GM19351 (cell line): ENCODE results near the gene TBC1D5.
"Not testable (repeated sequence)": the region's sequence is repeated elsewhere in the genome, so short reads cannot be mapped to it uniquely, and the experiment has no call there.

ENCODE experiments used
- ATAC-seq: cut with Tn5 transposase; IDR thresholded peaks from one replicate; pipeline ENCODE4 v1.9.1; 2021; ENCODE audit warnings: mild to moderate bottlenecking, moderate library complexity; ENCODE audit not compliant: unreplicated experiment

The TBC1D5 gene

DNA sequence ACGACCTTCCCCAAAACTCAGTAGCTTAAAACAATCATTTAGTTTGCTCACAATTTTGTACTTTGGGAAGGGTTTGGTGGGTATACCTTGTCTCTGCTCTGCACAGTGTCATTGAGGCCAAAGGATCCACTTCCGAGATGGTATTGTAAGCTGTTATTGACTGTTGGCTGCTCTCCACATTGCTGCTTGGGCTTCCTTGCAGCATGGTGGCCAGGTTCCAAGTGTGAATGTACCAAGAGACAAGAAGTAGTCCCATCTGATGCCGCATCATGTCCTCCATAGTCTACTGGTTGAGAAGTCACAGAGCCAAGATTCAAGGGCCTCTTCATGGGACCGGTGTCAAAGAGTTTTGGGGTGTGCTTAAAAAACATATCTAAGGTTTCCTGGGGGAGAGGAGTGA lies 589.2 kb downstream of the TBC1D5 start:
- ATAC-seq = no peak

DNA sequence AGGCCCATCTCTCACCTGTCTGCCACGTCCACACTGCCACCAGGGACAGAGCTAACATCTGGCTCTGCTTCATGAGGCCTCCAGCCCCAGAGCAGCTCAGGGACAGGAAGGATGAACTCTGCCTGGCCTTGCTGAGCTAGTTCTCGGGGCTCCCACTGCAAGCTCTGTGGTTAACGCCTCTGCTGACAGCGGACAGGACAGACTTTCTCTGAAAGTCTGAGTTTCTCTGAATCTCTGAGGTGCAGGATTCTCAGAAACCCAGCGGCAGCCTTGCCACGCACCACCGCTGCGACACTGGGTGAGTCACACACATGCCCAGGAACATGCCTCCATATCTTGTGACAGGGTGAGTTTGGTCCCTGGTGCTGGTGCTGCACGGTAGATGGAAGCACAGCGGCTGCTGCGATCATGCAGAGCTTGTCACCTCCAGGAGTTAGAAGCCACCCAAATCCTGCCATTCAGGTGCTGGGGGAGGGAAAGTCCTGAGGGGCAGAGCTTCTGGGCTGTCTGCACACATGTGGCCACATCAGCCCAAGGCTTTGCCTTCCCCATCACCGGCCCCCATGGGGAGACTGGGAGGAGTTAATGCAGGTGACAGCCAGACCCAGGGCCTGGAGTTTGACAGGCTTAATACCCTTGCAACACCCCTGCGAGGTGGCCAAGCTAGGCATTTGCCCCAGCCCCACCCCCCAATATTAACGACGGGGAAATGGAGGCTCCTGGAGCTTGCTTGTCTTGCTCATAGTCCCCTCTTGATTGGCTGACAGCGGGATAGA lies 590.6 kb downstream of the TBC1D5 start:
- peak; percentile 97 for ATAC-seq

DNA sequence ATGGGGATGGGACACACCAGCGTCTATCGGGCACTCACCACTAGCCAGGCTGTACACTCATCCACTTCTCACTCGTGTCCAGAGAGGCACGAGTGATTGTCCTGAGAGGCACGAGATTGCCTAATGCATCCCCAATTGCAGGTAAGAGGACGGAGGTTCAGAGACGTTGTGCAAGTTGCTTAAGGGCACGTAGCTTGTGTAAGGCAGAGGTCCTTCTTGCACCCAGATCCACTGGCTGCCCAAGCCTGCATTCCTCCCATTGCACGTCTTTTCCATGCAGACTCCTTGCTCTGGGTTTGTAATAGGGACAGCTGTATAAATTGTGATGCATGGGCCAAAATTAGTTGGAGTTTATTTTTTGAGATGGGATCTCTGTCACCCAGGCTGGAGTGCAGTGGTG lies 593.4 kb downstream of the TBC1D5 start:
- no peak for ATAC-seq

GRCh38 chr3:17144665-17144993 lies 597.8 kb downstream of the TBC1D5 start:
- peak; percentile 70 for ATAC-seq

GRCh38 chr3:17143893-17144664 lies 598.4 kb downstream of the TBC1D5 start:
- no peak for ATAC-seq

GRCh38 chr3:17142516-17142915 lies 599.9 kb downstream of the TBC1D5 start:
- no peak for ATAC-seq

DNA sequence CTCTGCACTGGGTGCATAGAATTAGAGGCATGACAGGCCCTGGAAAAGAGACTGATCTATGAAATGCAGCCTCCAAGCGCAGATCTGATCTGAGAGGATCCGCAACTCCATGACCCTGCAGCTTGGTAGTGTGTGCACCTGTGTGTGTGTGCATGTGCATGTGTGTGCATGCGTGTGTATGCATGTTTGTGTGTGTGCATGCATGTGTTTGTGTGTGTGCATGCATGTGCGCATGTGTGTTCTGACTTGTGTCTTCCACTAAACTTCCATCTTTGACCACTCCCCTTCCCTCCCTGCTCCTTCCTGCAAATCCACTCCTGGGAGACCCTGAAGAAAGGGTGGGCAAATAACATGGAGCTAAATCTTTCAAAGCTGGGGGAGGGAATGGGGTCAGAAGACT lies 600.7 kb downstream of the TBC1D5 start:
- ATAC-seq = no peak

DNA sequence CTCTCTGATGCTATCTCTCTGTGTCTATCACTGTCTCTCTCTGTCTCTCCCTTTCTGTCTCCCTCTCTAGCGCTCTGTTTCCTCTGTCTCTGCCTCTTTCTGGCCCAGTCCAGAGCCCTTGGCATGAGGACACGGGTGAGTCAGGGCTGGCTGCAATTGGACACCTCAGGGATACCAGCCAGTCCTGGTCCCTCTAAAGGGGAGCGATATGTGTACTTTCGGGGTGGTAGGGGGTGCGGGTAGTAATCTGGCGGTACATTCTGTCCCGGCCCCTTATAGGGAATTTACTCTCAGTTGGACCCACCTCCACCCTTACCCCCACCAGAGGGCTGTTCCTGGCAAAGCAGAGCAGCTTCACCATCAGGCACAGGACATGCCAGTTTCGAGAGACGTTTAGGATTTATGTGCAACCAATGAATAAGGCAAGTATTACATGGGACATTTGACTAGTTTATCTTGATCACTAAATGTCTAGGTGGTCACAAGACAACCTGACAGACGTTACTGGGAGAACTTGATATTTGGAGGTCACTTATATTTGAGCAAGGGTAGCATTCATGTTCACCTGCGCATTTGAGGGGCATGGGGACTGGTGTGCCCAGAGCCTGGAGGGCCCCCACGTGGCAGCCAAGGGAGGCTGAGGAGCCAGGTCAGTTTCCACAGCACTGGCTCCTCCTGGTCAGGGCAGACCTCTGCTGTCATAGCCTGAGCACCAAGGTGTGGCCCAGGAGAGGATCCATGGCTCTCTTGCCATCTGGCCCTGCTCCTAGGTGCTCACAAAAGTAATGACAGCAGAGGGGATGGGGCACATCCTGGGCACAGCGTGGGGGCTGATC lies 601.5 kb downstream of the TBC1D5 start:
- ATAC-seq = no peak

DNA sequence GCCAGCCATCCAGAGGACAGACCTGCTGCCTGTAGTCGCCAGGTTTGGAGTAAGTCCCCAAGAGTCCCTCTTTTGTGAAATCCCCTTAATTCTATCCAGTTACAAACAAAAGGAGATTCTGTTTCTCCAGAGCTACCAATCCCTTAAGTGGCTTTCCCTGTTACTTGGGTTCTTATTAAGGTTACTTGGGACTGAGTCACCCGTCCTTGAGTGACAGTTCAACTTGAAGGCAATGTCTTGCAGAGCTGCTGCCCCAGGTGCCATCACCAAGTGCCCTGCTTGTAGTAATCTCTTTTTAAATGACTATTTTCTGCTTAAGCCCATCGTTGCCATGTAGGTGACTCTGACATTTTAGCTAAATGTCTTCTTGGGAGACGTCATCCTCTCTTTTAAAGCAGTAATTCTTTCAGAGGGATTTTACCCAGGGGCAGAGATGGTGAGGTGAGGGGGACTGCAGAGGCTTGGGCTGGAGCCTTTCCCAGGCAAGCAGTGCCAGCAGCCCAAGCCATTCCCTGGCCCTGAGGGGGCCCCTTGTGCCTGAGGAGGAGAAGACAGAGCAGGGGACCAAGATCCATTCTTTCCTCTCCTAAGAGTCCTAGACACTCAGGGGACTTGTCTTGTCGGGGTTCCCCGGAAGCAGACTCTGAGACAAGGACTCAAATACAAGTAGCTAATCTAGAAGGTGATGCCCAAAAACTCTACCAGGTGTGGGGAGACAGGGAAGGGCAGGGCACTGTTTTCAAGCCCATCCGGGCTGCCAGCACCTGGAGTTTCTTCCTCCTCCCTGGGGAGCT lies 604.0 kb downstream of the TBC1D5 start:
- ATAC-seq = no peak

GRCh38 chr3:17137321-17137826 lies 605.1 kb downstream of the TBC1D5 start:
- ATAC-seq = no peak

DNA sequence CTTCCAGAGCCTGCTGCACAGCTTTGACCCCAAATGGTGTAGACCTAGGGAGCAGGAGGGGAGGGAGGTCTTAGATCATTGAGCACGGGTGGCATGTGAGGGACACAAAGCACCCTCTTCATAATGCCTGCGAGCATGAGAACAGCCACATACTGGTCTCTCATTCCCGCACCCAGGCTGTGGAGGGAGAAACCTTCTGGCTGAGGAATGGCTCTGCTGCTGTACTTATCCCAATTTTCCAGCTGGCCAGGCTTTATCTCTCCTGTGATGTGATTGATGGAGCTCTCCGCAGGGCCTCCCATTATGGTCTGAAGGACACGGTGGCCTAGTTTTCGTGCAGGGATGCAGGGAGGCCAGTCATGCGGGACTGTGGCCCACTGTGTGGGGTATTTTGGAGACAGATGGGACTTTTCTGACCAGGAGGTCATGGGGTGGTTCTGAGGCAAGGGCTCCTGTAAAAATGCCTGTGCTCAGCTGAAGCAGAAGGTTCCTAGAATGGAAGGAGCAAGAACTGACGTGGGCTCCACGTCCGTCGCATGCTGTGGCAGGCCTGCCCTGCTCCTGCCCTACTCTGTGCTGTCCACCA lies 606.2 kb downstream of the TBC1D5 start:
- ATAC-seq = no peak

GRCh38 chr3:17135696-17136095 lies 606.7 kb downstream of the TBC1D5 start:
- no peak for ATAC-seq

- ATAC-seq = no peak
These were observed 608.5 kb downstream of the TBC1D5 start for GRCh38 chr3:17133632-17134545.

DNA sequence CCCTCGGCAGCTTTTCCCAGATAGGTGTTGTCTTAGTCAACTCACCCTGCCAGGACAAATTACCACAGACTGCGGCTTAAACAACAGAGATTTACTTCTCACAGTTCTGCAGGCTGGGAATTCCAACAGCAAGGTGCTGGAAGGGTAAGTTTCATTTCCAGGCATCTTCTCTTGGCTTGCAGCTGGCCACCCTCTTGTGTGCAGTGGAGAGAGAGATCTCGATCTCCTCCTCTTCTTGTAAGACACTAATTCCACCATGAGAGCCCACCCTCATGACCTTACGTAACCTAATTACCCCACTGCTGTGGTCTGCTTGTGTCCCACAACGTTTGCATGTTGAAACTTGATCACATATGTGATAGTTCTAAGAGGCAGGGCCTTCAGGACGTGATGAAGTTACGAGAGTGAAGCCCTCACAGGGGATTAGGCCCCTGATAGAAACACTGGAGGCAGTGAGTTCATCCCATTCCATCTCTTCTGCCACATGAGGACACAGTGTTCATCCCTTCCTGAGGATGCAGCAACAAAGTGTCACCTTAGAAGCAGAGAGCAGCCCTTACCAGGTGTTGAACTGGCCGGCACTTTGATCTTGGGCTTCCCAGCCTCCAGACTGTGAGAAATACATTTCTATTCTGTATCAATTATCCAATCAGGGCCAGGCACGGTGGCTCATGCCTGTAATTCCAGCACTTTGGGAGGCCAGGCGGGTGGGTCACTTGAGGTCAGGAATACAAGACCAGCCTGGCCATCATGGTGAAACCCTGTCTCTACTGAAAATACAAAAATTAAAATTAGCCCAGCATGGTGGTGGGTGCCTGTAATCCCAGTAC lies 609.9 kb downstream of the TBC1D5 start:
- ATAC-seq = no peak

- no peak for ATAC-seq
These were observed 611.5 kb downstream of the TBC1D5 start for GRCh38 chr3:17130956-17131355.

DNA sequence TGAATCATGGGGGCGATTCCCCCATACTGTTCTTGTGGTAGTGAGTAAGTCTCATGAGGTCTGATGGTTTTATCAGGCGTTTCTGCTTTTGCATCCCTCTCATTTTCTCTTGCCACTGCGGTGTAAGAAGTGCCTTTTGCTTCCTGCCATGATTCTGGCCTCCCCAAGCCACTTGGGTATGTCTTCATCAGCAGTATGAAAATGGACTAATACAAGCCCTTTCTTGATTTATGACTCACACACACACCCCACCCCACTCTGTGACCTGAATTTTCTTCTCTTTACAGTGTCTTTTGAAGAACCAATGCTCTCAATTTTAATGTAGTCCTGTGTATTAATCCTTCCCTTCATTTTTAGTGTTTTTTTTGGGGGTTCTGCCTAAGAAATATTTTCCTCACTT lies 612.9 kb downstream of the TBC1D5 start:
- ATAC-seq = no peak

DNA sequence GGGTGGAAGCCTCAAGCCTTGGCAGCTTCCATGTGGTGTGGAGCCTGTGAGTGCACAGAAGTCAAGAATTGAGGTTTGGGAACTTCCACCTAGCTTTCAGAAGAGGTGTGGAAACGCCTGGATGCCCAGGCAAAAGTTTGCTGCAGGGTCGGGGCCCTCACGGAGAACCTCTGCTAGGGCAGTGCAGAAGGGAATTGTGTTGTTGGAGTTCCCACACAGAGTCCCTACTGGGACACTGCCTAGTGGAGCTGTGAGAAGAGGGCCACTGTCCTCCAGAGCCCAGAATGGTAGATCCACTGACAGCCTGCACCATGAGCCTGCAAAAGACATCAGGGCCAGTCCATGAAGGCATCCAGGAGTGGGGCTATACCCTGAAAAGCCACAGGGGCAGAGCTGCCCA lies 613.8 kb downstream of the TBC1D5 start:
- not testable (repeated sequence) for ATAC-seq

DNA sequence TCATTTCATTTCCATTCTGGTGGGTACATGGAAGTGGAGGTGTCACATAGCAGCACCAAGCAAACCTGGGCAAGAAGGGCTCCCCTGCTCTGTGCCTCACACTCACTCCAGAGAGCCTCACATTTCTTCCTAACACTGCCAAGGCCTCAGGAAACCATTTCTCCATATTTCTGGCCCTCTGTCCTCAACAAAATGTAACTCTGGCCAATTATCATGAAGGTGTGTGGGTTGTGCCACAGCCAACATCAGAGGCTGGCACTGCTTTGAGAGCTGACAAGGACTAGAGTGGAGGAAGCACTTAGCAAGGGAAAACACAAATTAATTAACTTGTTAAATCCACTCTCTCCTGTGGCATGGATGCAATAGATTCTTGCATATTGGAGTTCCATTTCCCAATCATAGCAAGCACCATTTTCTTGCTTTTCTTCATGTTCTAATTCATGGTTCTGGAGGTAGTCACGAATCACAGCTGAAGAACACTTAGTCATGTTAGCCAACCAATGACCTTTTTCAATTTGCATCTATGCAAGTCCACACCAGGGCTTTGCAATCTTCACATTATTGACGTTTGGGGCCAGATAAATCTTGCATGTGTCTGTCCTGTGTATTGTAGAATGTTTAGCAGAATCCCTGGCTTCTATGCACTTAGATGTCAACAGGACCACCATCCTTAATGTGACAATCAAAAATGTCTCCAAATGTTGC lies 616.5 kb downstream of the TBC1D5 start:
- ATAC-seq = no peak
